ENCODE results near the gene PTH2. TPM values are rescaled to one million over a fixed set of nuclear protein-coding genes. Genes with fewer than 3 reads are reported as not detected.
"Not testable (repeated sequence)": the region's sequence is repeated elsewhere in the genome, so short reads cannot be mapped to it uniquely, and the experiment has no call there.

PTH2 gene
- total and polyA plus RNA-seq, 9 donors = 0.28 TPM; not detected in 8

DNA sequence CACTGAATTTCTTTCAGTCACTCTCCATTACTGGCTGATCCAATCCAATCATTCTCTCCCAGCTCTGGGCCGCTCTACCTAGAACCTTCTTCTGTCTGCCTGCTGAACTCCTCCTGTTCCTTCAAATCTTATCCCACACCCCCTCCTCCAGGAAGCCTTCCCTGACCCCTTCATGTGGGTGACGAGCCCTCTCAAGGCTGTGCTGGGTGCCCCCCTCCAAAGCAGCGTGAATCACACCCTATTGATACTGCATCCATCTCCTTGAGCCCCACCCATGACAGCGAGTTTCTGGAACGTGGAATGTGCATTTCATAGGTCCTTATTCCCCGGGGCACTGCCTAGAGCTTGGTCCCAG, 25.2 kb upstream of the PTH2 start:
- WGBS (ENCODE audit: insufficient coverage) = 94% methylated on average over 6 of the region's 6 CpGs
- H3K27ac ChIP-seq (ENCODE audit: low read length) = no peak overlapping the region
- H3K4me3 ChIP-seq (ENCODE audit: low read length) = no peak overlapping the region
- peaks cover 45% of the 10 kb centered on the region for H3K36me3 ChIP-seq (ENCODE audit: control insufficient read depth, insufficient read depth, low read length)
- peaks cover 25% of the 10 kb centered on the region for H3K4me1 ChIP-seq (ENCODE audit: control insufficient read depth, insufficient read depth, low read length)
- DNase-seq = peak; percentile 18
- H3K27me3 ChIP-seq (ENCODE audit: control insufficient read depth, insufficient read depth, low read length) = no peaks in the 10 kb centered on the region
- H3K9me3 ChIP-seq (replicated peaks; ENCODE audit: control insufficient read depth, low read depth, low read length) = no peaks in the 10 kb centered on the region

DNA sequence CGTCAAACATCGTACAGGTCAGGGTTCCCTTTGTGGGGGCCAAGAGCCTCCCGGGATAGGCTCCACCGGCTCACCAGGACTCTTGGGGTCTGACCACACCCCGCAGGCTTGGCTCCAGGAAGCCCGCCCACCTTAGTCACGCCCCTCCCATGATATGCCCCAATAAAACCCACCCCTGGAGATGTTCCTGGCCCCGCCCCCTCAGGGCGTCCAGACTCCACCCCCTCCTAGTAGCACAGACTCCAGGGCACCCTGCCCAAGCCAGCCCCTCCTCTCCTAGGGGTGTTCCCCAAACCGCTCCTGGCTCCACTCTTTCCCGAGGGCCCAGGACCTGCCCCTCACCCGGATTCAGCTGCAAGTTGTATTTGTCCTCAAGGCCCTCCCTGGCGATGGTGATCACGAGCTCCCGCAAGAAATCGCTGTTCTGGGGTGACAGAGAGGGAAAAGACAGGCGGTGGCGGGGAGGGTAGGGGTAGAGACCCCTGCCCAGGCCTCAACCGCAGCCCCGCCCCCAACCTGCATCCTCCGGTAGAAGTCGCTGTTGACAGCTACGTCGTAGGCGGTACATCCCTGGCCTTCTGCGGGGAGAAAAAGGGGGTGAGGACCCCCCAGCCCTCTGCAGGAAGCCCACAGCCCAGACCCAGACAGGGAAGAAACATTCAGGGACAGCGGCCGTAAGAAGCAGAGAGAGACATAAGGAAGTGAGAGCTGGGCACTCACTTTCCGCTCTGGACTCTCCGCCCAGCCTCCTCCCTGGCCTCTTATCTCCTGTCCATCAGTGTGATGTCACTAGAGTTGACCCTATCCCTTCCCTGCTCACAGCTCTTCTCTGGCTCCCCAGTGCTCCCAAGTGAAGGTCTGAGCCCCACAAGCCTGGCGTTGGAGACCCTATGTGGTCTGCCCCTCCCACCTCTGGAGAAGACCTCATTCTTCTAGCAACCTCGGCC, 24.5 kb upstream of the PTH2 start:
- Histone ChIP-seq H3K9me3 (replicated peaks; ENCODE audit: control insufficient read depth, low read depth, low read length) (no peaks in the 10 kb centered on the region), H3K4me3 (ENCODE audit: low read length) (no peak overlapping the region), H3K36me3 (ENCODE audit: control insufficient read depth, insufficient read depth, low read length) (peaks cover 45% of the 10 kb centered on the region), H3K27ac (ENCODE audit: low read length) (peak overlapping the region; percentile 35), H3K27me3 (ENCODE audit: control insufficient read depth, insufficient read depth, low read length) (peaks cover 4% of the 10 kb centered on the region), H3K4me1 (ENCODE audit: control insufficient read depth, insufficient read depth, low read length) (peaks cover 25% of the 10 kb centered on the region)
- DNase-seq = peak; percentile 55
- WGBS (ENCODE audit: insufficient coverage) = 35% methylated on average over 25 of the region's 32 CpGs

DNA sequence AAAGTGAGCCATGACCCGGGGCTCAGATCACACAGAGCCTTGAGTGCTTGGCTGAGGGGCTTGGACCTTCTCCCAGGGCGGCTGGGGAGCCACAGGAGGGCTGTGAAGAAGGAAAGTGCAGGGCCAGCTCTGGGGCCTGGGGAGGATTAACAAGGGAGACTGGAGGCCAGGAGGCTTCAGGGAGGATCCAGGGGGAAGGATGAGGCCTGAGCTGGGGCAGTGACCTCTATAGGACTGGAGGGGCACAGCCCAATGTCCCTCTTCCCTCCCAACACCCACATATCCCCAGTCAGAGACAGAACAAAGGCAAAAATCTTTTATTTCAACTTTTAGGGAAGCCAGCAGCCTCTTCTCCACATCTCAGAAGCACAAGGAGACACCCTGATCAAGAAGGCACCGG, 22.8 kb upstream of the PTH2 start:
- Histone ChIP-seq H3K4me3 (ENCODE audit: low read length) (no peak overlapping the region), H3K27me3 (ENCODE audit: control insufficient read depth, insufficient read depth, low read length) (peaks cover 20% of the 10 kb centered on the region), H3K36me3 (ENCODE audit: control insufficient read depth, insufficient read depth, low read length) (peaks cover 45% of the 10 kb centered on the region), H3K9me3 (replicated peaks; ENCODE audit: control insufficient read depth, low read depth, low read length) (no peaks in the 10 kb centered on the region), H3K4me1 (ENCODE audit: control insufficient read depth, insufficient read depth, low read length) (peaks cover 35% of the 10 kb centered on the region), H3K27ac (ENCODE audit: low read length) (no peak overlapping the region)
- 71% methylated on average over 2 of the region's 3 CpGs for WGBS (ENCODE audit: insufficient coverage)
- DNase-seq = no peak

GRCh38 chr19:49444100-49444700, 21.0 kb upstream of the PTH2 start:
- Histone ChIP-seq H3K4me1 (ENCODE audit: control insufficient read depth, insufficient read depth, low read length) (peaks cover 34% of the 10 kb centered on the region), H3K27me3 (ENCODE audit: control insufficient read depth, insufficient read depth, low read length) (peaks cover 38% of the 10 kb centered on the region), H3K36me3 (ENCODE audit: control insufficient read depth, insufficient read depth, low read length) (peaks cover 33% of the 10 kb centered on the region), H3K27ac (ENCODE audit: low read length) (peak overlapping the region; percentile 20)
- H3K4me3 ChIP-seq (ENCODE audit: low read length); H3K9me3 ChIP-seq (replicated peaks; ENCODE audit: control insufficient read depth, low read depth, low read length): not testable (repeated sequence)
- DNase-seq = peak; percentile 15
- no CpG with 5 or more reads among the region's 5 CpGs for WGBS (ENCODE audit: insufficient coverage)

DNA sequence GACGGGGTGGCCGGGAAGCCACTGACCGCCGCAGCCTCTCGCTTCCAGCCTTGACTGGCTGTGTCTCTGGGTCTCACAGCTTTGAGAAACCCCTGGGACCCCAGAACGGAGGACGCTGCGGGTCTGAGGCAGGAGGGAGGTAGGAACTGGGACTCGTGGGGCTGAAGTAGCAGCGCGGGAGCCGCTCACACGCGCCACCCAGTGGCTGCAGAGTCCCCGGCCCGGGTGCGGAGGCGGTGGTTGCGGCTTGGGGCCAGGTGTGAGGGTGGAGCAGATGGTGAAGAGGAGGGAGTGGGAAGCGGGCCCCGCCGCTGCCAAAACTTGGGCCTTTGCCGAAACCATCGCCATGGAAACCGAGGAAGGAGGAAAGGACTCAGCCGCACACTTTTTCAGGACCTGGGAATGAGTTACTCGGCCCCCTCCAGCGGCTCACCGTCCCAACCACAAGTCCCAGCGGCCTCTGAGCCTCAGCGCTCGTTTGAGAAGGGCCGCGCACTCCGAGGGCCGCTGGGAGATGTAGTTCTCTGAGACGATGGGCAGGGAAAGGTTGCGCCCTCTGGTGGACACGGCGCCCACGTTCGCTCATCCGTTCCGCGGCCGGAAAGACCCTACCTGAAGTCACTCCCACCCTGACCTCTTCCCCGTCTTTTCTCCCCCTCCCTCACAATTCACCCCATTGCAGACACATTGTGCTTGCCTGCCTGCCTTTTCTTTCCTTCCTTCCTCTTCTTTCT, 20.3 kb upstream of the PTH2 start:
- H3K9me3 ChIP-seq (replicated peaks; ENCODE audit: control insufficient read depth, low read depth, low read length) = no peaks in the 10 kb centered on the region
- peaks cover 27% of the 10 kb centered on the region for H3K36me3 ChIP-seq (ENCODE audit: control insufficient read depth, insufficient read depth, low read length)
- under 1% methylated on average over 32 of the region's 47 CpGs for WGBS (ENCODE audit: insufficient coverage)
- H3K4me3 ChIP-seq (ENCODE audit: low read length) = peak overlapping the region; percentile 72
- peak overlapping the region; percentile 94 for H3K27ac ChIP-seq (ENCODE audit: low read length)
- peak; percentile 99 for DNase-seq
- peaks cover 32% of the 10 kb centered on the region for H3K4me1 ChIP-seq (ENCODE audit: control insufficient read depth, insufficient read depth, low read length)
- H3K27me3 ChIP-seq (ENCODE audit: control insufficient read depth, insufficient read depth, low read length) = peaks cover 45% of the 10 kb centered on the region

DNA sequence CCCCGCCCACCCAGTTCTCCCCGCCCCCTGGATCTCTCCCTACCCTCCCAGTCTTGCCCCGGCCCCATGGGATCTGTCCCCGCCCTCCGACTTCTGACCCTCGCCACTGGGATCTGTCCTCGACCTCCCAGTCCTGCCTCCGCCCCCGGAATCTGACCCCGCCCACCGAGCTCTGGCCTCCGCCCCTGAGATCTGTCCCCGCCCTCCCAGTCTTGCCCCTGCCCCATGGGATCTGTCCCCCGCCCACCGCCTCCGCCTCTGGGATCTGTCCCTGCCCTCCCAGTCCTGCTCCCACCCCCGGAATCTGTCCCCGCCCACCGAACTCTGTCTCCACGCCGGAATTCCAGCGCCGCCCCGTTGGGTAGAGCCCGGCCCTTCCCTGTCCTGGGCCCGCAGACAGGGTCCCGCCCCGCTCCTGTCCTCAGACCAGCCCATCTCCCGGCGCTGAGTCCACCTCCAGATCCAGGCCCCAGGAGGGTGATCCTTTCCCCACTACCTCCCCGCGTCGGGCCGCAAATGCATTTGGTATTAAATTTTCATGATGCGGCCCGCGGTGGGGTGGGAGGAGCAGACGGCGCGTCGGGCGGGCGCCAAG, 19.6 kb upstream of the PTH2 start:
- 0% methylated on average over 38 of the region's 43 CpGs for WGBS (ENCODE audit: insufficient coverage)
- DNase-seq = peak; percentile 95
- peaks cover 51% of the 10 kb centered on the region for H3K27me3 ChIP-seq (ENCODE audit: control insufficient read depth, insufficient read depth, low read length)
- peaks cover 21% of the 10 kb centered on the region for H3K36me3 ChIP-seq (ENCODE audit: control insufficient read depth, insufficient read depth, low read length)
- H3K9me3 ChIP-seq (replicated peaks; ENCODE audit: control insufficient read depth, low read depth, low read length) = no peaks in the 10 kb centered on the region
- H3K4me3 ChIP-seq (ENCODE audit: low read length) = peak overlapping the region; percentile 72
- H3K27ac ChIP-seq (ENCODE audit: low read length) = peak overlapping the region; percentile 94
- H3K4me1 ChIP-seq (ENCODE audit: control insufficient read depth, insufficient read depth, low read length) = peaks cover 25% of the 10 kb centered on the region

DNA sequence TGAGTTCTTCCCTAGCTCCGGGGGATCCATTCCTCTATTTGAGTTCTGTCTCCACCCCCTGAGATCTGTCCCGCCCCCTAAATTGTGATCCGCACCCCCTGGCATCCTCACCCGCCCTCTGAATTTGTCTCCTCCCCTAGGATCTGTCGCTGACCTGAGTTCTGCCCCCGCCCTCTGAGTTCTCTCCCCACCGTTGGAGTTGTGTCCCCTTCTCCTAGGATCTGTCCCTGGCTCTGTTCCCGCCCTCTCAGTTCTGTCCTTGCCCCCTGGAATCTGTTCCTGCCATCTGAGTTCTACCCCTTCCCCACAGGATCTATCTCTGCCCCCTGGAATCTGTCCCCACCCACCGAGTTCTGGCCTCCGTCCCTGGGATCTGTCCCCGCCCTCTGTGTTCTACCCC, 19.1 kb upstream of the PTH2 start:
- Histone ChIP-seq H3K9me3 (replicated peaks; ENCODE audit: control insufficient read depth, low read depth, low read length) (no peaks in the 10 kb centered on the region), H3K4me1 (ENCODE audit: control insufficient read depth, insufficient read depth, low read length) (peaks cover 20% of the 10 kb centered on the region), H3K27me3 (ENCODE audit: control insufficient read depth, insufficient read depth, low read length) (peaks cover 57% of the 10 kb centered on the region), H3K27ac (ENCODE audit: low read length) (peak overlapping the region; percentile 55), H3K4me3 (ENCODE audit: low read length) (peak overlapping the region; percentile 72), H3K36me3 (ENCODE audit: control insufficient read depth, insufficient read depth, low read length) (peaks cover 15% of the 10 kb centered on the region)
- 0% methylated on average over 11 of the region's 11 CpGs for WGBS (ENCODE audit: insufficient coverage)
- DNase-seq = peak; percentile 66

GRCh38 chr19:49441960-49442350, 18.7 kb upstream of the PTH2 start:
- DNase-seq = peak; percentile 29
- 14% methylated on average over 14 of the region's 14 CpGs for WGBS (ENCODE audit: insufficient coverage)
- Histone ChIP-seq H3K4me1 (ENCODE audit: control insufficient read depth, insufficient read depth, low read length) (peaks cover 20% of the 10 kb centered on the region), H3K36me3 (ENCODE audit: control insufficient read depth, insufficient read depth, low read length) (peaks cover 11% of the 10 kb centered on the region), H3K4me3 (ENCODE audit: low read length) (no peak overlapping the region), H3K27ac (ENCODE audit: low read length) (peak overlapping the region; percentile 55), H3K27me3 (ENCODE audit: control insufficient read depth, insufficient read depth, low read length) (peaks cover 61% of the 10 kb centered on the region), H3K9me3 (replicated peaks; ENCODE audit: control insufficient read depth, low read depth, low read length) (no peaks in the 10 kb centered on the region)

- Histone ChIP-seq H3K27ac (ENCODE audit: low read length) (peak within 1 kb of the TSS; percentile 55), H3K36me3 (ENCODE audit: control insufficient read depth, insufficient read depth, low read length) (peaks cover 6% of the 10 kb centered on the region), H3K4me1 (ENCODE audit: control insufficient read depth, insufficient read depth, low read length) (peaks cover 25% of the 10 kb centered on the region), H3K9me3 (replicated peaks; ENCODE audit: control insufficient read depth, low read depth, low read length) (no peaks in the 10 kb centered on the region), H3K27me3 (ENCODE audit: control insufficient read depth, insufficient read depth, low read length) (peaks cover 66% of the 10 kb centered on the region), H3K4me3 (ENCODE audit: low read length) (peak within 1 kb of the TSS; percentile 72)
- 1% methylated on average over 52 of the region's 56 CpGs for WGBS (ENCODE audit: insufficient coverage)
- peak; percentile 74 for DNase-seq
These were observed 18.1 kb upstream of the PTH2 start, which contains the start of gene SLC17A7 for GRCh38 chr19:49441210-49441959. TSS of gene SLC17A7 (minus strand) at chr19:49441527. CDS start at chr19:49441379, 148 bp downstream.
